ENCODE measurements around the gene HEPHL1.
A peak's percentile ranks its signal among the peaks of the same experiment; 100 is the strongest.
"Not testable (repeated sequence)": the region's sequence is repeated elsewhere in the genome, so short reads cannot be mapped to it uniquely, and the experiment has no call there.

HEPHL1 gene

GRCh38 chr11:94144216-94144615, 123.1 kb downstream of the HEPHL1 start:
- no peak overlapping the region for H3K27ac ChIP-seq
- DNase-seq (ENCODE audit: low read depth, low spot score) = no peak

- H3K27ac ChIP-seq = no peak overlapping the region
- DNase-seq (ENCODE audit: low read depth, low spot score) = no peak
Measured at GRCh38 chr11:94144664-94145063, 123.5 kb downstream of the HEPHL1 start.

- no peak for DNase-seq (ENCODE audit: low read depth, low spot score)
- H3K27ac ChIP-seq = no peak overlapping the region
Measured at GRCh38 chr11:94145431-94145830, 124.3 kb downstream of the HEPHL1 start.

GRCh38 chr11:94145916-94146315, 124.8 kb downstream of the HEPHL1 start:
- no peak overlapping the region for H3K27ac ChIP-seq
- DNase-seq (ENCODE audit: low read depth, low spot score) = no peak

GRCh38 chr11:94147433-94147845, 126.3 kb downstream of the HEPHL1 start:
- no peak overlapping the region for H3K27ac ChIP-seq
- no peak for DNase-seq (ENCODE audit: low read depth, low spot score)

GRCh38 chr11:94148189-94148588, 127.0 kb downstream of the HEPHL1 start:
- DNase-seq (ENCODE audit: low read depth, low spot score) = no peak
- H3K27ac ChIP-seq = no peak overlapping the region

- H3K27ac ChIP-seq = peak overlapping the region; percentile 49
- no peak for DNase-seq (ENCODE audit: low read depth, low spot score)
Measured at GRCh38 chr11:94149431-94150017, 128.4 kb downstream of the HEPHL1 start.

GRCh38 chr11:94150056-94150455, 128.9 kb downstream of the HEPHL1 start:
- peak overlapping the region; percentile 49 for H3K27ac ChIP-seq
- DNase-seq (ENCODE audit: low read depth, low spot score) = no peak

- peak overlapping the region; percentile 49 for H3K27ac ChIP-seq
- DNase-seq (ENCODE audit: low read depth, low spot score) = no peak
Measured at GRCh38 chr11:94150704-94151685, 129.8 kb downstream of the HEPHL1 start.

- no peak for DNase-seq (ENCODE audit: low read depth, low spot score)
- no peak overlapping the region for H3K27ac ChIP-seq
Measured at GRCh38 chr11:94151903-94152677, 130.9 kb downstream of the HEPHL1 start.

GRCh38 chr11:94152678-94153065, 131.5 kb downstream of the HEPHL1 start:
- DNase-seq (ENCODE audit: low read depth, low spot score) = no peak
- H3K27ac ChIP-seq = no peak overlapping the region

GRCh38 chr11:94153320-94153719, 132.2 kb downstream of the HEPHL1 start:
- no peak overlapping the region for H3K27ac ChIP-seq
- DNase-seq (ENCODE audit: low read depth, low spot score) = no peak

GRCh38 chr11:94154095-94154856, 133.1 kb downstream of the HEPHL1 start:
- no peak for DNase-seq (ENCODE audit: low read depth, low spot score)
- H3K27ac ChIP-seq = no peak overlapping the region

- not testable (repeated sequence) for H3K27ac ChIP-seq; DNase-seq (ENCODE audit: low read depth, low spot score)
Measured at GRCh38 chr11:94157339-94157738, 136.2 kb downstream of the HEPHL1 start.

Measured in epithelial cell of prostate (primary cell).